ENCODE data around the gene BTBD2. TPM values are rescaled to one million over a fixed set of nuclear protein-coding genes. Genes with fewer than 3 reads are reported as not detected.
A peak's percentile ranks its signal among the peaks of the same experiment; 100 is the strongest.

BTBD2 gene
- total RNA-seq, 2 experiments from 2014 or later = 61.3 to 66.3 TPM

DNA sequence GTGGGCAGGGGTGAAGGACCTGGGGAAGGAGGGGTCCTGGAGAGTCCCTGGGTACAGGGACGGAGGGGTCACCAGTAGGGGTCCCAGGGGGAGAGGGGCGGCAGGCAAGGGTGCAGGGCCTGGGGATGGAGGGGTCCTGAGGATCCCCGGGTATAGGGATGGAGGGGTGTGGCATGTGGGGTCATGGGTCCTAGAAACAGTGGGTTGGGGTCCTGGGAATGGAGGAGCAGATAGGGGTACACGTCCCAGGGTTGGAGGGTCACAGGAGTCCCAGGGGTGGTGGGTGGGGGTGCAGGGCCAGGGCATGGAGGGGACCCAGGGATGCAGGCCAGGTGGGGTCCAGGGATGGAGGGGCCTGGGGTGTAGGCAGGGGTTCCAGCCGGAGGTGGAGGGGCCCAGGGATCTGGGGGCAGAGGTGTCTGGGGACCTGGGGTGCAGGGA lies 1.4 kb downstream of the BTBD2 start:
- H3K4me3 Mint-ChIP-seq = peak overlapping the region; percentile 75
- no peak for DNase-seq
- ChIA-PET CTCF (no interaction called here), POLR2A (no interaction called here)
- H3K36me3 Mint-ChIP-seq (ENCODE audit: low read depth) = peaks cover 8% of the 10 kb centered on the region
- no peak overlapping the region for H3K27ac Mint-ChIP-seq
- H3K4me1 Mint-ChIP-seq = peaks cover 25% of the 10 kb centered on the region
- H3K27me3 Mint-ChIP-seq = no peaks in the 10 kb centered on the region
- H3K9me3 Mint-ChIP-seq = no peaks in the 10 kb centered on the region

DNA sequence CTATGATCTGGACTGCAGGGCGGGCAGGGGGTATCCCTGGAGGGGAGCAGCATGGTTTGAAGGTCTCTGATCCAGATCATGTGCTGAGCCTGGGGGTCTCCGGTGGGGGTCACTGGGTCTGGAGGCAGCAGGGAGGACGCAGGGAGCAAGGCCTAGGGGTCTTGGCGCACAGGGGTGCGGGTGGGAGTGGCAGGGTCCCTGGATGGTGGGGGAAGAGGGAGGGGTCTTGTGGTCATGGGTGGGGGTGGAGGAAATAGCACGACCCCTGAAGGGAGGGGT lies 1.9 kb downstream of the BTBD2 start:
- CTCF ChIA-PET = no interaction called here
- Mint-ChIP-seq H3K9me3 (no peaks in the 10 kb centered on the region), H3K36me3 (ENCODE audit: low read depth) (peaks cover 8% of the 10 kb centered on the region), H3K27me3 (no peaks in the 10 kb centered on the region), H3K4me3 (peak overlapping the region; percentile 49), H3K4me1 (peaks cover 25% of the 10 kb centered on the region), H3K27ac (no peak overlapping the region)
- POLR2A ChIA-PET = no interaction called here
- no peak for DNase-seq

DNA sequence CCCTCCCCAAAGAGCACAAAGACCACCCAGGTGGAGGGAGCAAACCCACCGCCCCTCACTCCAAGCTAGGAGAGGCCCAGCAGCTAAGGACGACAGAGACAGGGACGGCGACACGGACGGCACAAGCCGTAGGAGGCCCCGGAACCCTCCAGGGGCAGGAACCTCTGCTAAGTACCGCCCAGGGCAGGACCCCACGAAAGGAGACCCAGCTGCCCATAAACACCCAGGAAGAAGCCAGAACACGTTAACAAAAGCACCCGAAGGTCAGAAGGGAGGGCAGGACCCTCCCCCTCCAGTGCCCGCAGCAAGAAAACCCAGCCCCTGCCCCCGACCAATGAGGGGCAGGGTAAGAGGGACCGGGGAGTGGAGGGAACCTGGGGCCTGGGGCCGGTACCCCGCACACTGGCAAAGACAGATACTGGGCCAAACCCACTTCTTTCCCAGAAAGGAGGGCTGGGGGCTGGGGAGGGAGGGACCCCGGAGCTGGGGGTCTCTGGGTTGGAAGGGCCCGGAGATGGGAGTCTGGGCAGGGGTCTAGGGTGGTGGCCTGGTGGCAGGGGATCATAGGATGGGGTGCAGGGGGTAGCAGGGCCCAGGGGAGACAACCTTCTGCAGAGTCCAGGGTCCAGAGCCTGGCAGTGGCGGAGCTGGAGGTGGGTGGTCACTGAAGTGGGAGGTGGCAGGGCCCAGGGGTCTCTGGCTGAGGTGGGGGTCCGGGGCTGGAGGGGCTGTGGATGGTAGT lies 2.4 kb downstream of the BTBD2 start:
- ChIA-PET POLR2A (no interaction called here), CTCF (interaction anchor here (0.6 to 1.0 kb wide), 2 partner anchors 8 to 60 kb away, joined by 3 read pairs; no protein-coding TSS in a partner anchor)
- H3K36me3 Mint-ChIP-seq (ENCODE audit: low read depth) = peaks cover 8% of the 10 kb centered on the region
- peak overlapping the region; percentile 49 for H3K4me3 Mint-ChIP-seq
- H3K9me3 Mint-ChIP-seq = no peaks in the 10 kb centered on the region
- H3K4me1 Mint-ChIP-seq = peaks cover 25% of the 10 kb centered on the region
- no peaks in the 10 kb centered on the region for H3K27me3 Mint-ChIP-seq
- H3K27ac Mint-ChIP-seq = no peak overlapping the region
- no peak for DNase-seq

DNA sequence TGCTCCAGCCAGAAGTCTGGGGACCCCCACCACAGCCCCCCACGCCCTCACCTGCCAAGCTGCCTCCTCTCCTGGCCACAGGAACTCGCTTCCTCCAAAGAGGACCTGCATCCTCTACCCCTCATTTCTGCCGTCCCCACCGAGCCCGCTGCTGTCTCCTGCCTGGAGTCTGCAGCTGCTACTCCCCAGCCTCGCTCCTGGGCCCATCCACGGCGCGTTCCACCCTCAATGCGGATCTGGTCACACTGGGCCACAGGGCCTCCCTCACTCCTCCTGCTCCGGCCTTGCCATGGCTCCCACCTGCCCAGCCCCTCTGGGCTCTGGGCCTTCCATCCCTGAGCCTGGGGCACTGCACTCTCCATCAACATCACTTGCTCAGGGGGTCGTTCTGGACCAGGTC lies 4.3 kb downstream of the BTBD2 start:
- POLR2A ChIA-PET = no interaction called here
- Mint-ChIP-seq H3K4me1 (peaks cover 24% of the 10 kb centered on the region), H3K27me3 (no peaks in the 10 kb centered on the region), H3K4me3 (no peak overlapping the region), H3K36me3 (ENCODE audit: low read depth) (peaks cover 9% of the 10 kb centered on the region), H3K9me3 (no peaks in the 10 kb centered on the region), H3K27ac (no peak overlapping the region)
- CTCF ChIA-PET = interaction anchor here (0.6 kb wide), 1 partner anchor 67 kb away, joined by 3 read pairs; no protein-coding TSS in a partner anchor
- no peak for DNase-seq

DNA sequence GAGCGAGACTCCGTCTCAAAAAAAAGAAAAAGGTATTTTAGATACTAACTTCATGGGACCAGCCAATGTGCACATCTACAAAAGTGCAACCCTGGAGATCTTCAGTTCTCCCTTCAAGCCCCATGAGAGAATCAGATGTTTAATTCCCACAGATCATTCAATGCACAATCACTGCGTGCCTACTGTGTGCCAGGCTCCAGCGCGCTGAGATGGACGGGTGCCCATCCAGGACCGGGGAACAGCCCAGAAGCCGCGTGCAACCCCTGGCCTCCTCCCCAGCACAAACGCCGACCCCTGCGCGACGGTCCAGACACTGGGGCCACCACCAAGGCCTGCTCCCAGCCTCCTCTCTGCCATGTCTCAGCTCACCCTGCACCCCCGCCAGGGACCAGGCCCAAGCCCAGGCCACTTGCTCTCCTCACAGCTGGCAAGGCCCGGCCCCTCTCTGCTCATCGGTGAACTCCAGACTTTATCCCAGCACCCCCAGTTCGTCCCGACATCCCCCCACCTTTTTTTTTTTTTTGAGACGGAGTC lies 5.3 kb downstream of the BTBD2 start:
- Mint-ChIP-seq H3K36me3 (ENCODE audit: low read depth) (peaks cover 9% of the 10 kb centered on the region), H3K27me3 (no peaks in the 10 kb centered on the region), H3K9me3 (no peaks in the 10 kb centered on the region), H3K4me3 (no peak overlapping the region), H3K27ac (no peak overlapping the region), H3K4me1 (peaks cover 24% of the 10 kb centered on the region)
- no peak for DNase-seq
- CTCF ChIA-PET = interaction anchor here (0.6 kb wide), 1 partner anchor 68 kb away, joined by 3 read pairs; no protein-coding TSS in a partner anchor
- POLR2A ChIA-PET = interaction anchor here (0.5 kb wide), 1 partner anchor 226 kb away, joined by 3 read pairs; no protein-coding TSS in a partner anchor

DNA sequence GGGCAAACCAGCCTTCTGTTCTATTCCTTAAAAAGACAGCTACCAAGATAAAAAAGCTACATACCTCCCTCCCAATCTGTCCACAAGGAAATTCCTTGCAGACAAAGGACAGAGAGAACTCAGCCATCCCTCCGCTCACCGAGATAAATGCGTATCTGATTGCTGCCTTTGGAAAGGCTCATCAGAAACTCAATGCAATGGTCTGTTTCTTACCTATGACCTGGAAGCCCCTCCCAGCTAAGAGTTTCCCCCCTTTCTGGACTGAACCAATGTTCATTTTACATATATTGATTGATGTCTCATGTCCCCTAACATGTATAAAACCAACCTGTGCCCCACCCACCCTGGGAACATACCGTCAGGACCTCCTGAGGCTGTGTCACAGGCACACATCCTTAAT lies 11.6 kb downstream of the BTBD2 start:
- Mint-ChIP-seq H3K4me3 (no peak overlapping the region), H3K36me3 (ENCODE audit: low read depth) (peaks cover 1% of the 10 kb centered on the region), H3K9me3 (no peaks in the 10 kb centered on the region), H3K4me1 (peaks cover 5% of the 10 kb centered on the region), H3K27me3 (no peaks in the 10 kb centered on the region), H3K27ac (peak overlapping the region; percentile 46)
- CTCF ChIA-PET = interaction anchor here (0.6 to 1.1 kb wide), 6 partner anchors 8 to 56 kb away, joined by 3 to 4 read pairs (median 3); no protein-coding TSS in a partner anchor
- DNase-seq = no peak
- POLR2A ChIA-PET = interaction anchor here (0.7 kb wide), 1 partner anchor 128 kb away, joined by 3 read pairs; no protein-coding TSS in a partner anchor

DNA sequence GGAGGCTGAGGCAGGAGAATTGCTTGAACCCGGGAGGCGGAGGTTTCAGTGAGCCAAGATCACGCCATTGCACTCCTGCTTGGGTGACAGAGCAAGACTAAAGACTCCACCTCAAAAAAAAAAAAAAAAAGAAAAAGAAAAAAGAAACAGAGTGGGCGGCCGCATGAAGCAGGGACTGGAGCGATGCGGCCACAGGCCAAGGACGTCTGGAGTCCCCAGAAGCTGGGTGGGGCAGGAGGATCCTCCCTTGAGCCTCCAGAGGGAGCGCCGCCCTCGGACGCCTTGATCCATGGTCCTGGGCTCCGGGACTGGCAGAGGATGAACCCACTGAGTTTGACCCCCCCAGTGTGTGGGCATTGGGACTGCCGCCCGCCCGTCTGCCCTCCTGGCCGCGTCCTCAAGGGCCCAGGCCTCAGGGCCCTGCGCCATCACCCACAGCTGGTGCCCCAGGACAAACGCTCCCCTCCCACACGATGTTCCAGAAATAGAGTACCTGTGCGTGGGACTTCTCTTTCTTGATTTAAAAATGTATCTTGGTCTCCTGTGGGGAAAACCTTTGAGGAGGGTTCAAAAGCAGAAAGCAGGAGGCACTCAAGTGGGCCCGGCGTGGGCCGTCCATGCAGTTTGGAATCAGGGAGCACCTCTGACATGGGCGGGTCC lies 15.5 kb downstream of the BTBD2 start:
- no peaks in the 10 kb centered on the region for H3K4me1 Mint-ChIP-seq
- DNase-seq = no peak
- H3K27ac Mint-ChIP-seq = peak overlapping the region; percentile 31
- CTCF ChIA-PET = no interaction called here
- peaks cover 15% of the 10 kb centered on the region for H3K36me3 Mint-ChIP-seq (ENCODE audit: low read depth)
- no peak overlapping the region for H3K4me3 Mint-ChIP-seq
- no peaks in the 10 kb centered on the region for H3K27me3 Mint-ChIP-seq
- POLR2A ChIA-PET = no interaction called here
- H3K9me3 Mint-ChIP-seq = no peaks in the 10 kb centered on the region

DNA sequence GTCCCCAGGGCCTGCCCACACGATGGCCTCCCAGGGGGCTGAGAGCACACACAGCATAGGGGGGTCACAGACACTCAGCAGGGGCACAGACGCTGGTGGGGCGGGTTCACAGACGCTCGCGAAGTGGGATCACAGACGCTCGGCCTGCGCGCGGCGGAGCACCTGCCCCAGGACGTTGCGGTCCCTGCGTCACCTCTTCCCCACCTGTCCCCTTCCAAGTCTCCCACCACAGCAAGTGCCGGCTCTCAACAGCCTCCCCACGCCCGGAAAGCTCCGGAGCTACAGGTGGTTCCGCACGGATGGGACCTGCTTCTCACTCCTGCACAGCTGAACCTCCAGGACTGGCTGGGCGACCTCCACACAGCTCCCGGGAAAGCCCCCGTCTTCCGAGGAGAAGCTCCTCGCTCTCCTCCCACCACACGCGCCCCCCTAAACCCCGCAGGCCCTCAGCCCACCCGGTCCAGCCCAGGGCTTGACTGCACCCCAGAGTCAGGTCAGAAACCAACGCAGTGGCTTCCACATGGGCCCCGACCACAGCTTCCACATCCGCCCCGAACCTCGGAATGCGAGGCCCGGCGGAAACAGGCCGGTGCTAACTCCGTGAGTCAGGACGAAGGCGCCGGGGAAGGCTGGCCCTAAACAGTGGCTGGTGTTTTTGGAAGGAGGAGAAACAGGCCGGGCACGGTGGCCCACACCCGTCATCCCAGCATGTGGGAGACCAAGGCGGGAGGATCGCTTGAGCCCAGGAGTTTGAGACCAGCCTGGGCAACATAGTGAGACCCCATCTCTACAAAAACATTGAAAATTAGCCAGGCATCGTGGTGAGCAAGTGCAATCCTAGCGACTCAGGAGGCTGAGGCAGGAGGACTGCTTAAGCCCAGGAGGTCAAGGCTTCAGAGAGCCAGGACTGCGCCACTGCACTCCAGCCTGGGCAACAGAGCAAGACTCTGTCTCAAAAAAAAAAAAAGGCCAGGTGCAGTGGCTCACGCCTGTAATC lies 16.5 kb downstream of the BTBD2 start:
- Mint-ChIP-seq H3K4me1 (no peaks in the 10 kb centered on the region), H3K27me3 (no peaks in the 10 kb centered on the region), H3K9me3 (no peaks in the 10 kb centered on the region), H3K27ac (no peak overlapping the region), H3K36me3 (ENCODE audit: low read depth) (peaks cover 18% of the 10 kb centered on the region), H3K4me3 (no peak overlapping the region)
- DNase-seq = no peak
- ChIA-PET POLR2A (no interaction called here), CTCF (no interaction called here)

DNA sequence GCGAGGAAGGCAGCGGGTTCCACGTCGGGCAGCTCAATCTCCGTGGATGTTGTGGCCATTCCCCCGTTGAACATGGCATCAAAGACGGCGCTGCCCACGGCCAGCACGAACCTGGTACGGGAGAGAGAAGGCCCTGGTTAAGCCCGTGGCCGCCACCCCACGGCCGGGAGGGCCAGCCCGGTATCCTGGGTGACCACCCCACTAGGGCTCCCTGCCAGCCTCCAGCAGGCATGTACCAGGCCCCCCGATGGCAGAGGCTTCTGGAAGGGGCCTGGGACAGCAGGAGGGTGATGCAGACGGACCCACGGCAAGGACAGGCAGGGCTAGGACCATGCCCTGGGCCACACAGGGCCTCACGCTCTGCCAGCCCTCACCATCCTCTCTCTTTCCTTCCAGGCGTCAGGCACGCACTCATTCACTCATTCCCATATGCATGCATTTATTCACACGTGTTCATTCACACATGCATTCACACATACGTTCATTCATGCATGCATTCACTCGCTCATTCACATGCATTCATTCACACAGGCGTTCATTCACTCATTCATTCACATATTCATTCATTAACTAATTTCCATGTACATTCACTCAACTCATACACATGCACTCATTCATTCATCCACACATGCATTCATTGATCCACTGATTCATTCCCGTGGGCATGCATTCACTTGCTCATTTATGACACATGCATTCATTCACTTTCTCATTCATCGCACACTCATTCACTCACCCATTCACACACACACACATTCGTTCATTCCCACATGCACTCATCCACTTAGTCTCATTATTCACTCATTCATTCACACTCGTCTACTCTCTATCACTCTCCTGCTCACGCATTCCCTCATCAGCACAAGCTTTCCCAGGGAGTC lies 17.9 kb downstream of the BTBD2 start:
- Mint-ChIP-seq H3K27ac (no peak overlapping the region), H3K4me3 (no peak overlapping the region), H3K36me3 (ENCODE audit: low read depth) (peaks cover 23% of the 10 kb centered on the region), H3K27me3 (no peaks in the 10 kb centered on the region), H3K9me3 (no peaks in the 10 kb centered on the region), H3K4me1 (no peaks in the 10 kb centered on the region)
- DNase-seq = no peak
- ChIA-PET POLR2A (no interaction called here), CTCF (interaction anchor here (0.6 kb wide), 1 partner anchor 208 kb away, joined by 3 read pairs; no protein-coding TSS in a partner anchor)

DNA sequence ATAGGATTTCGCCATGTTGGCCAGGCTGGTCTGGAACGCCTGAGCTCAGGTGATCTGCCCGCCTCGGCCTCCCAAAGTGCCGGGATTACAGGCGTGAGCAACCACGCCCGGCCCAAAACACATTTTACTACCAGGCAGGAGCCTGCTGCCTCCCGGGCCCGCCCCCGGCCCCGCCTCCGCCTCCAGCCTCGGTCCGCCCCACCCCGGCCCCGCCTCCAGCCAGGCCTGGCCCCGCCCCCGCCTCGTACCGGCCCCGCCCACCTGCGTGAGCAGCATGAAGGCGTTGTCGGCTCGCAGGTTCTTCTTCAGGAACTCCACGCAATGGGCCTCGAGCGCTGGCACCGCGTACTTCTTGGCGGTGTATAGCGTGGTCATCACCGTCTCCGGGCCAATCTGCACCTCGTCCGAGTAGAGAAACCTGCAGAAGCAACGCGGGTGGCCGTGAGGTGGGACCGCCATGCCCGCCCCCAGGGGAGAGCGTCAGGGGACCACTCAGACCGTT lies 22.7 kb downstream of the BTBD2 start:
- no peaks in the 10 kb centered on the region for H3K27me3 Mint-ChIP-seq
- no peak overlapping the region for H3K4me3 Mint-ChIP-seq
- H3K27ac Mint-ChIP-seq = no peak overlapping the region
- ChIA-PET CTCF (interaction anchor here (0.8 kb wide), 1 partner anchor 11 kb away, joined by 3 read pairs; no protein-coding TSS in a partner anchor), POLR2A (no interaction called here)
- no peaks in the 10 kb centered on the region for H3K4me1 Mint-ChIP-seq
- peak; percentile 12 for DNase-seq
- peaks cover 28% of the 10 kb centered on the region for H3K36me3 Mint-ChIP-seq (ENCODE audit: low read depth)
- no peaks in the 10 kb centered on the region for H3K9me3 Mint-ChIP-seq

DNA sequence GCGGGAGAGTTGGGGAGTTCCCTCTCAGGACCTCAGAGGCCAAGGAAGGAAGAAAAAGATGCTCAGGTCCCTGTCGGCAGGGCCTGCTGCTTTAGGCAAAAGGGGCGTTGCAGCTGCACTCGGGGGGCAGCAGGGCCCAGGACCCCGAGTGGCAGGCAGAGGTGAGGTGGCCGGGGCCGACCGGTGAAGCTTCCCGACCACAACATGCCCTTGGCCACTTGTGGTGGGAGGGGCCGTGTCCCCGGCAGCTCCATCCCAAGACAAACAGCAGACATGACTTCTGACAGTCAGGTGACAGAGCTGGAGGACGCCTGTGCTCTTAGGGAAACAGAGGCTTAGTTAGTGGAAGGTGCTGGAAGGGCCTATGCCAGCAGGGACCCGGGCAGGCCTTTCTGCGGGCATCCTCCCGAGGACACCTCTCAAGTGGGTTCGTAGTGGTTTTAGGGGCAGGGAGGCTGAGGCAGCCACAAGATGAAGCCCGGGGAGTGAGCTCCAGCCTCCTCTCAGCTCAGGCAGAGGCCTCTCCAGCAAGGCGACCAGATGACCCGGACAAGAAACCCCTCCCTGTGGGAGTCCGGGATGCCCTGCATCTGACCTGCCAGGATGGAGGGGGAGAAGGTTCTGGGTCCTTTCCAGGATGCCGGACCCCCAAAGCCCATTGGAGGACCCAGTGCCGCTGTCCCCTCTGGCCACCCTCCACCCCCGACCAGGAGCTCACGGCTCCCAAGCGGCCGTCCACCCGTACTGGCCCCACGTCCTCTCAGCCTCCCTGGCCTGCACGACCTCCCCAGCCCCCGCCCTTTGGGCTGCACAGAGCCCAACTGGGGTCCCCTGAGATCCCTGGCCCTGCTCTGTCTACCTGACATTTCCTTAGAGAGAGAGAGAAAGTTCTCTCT lies 24.2 kb downstream of the BTBD2 start:
- no peak overlapping the region for H3K4me3 Mint-ChIP-seq
- peaks cover 22% of the 10 kb centered on the region for H3K36me3 Mint-ChIP-seq (ENCODE audit: low read depth)
- H3K9me3 Mint-ChIP-seq = no peaks in the 10 kb centered on the region
- no peaks in the 10 kb centered on the region for H3K27me3 Mint-ChIP-seq
- ChIA-PET CTCF (interaction anchor here (0.7 to 2.3 kb wide), 3 partner anchors 12 to 46 kb away, joined by 3 to 10 read pairs (median 4); no protein-coding TSS in a partner anchor), POLR2A (no interaction called here)
- no peaks in the 10 kb centered on the region for H3K4me1 Mint-ChIP-seq
- DNase-seq = no peak
- no peak overlapping the region for H3K27ac Mint-ChIP-seq
